ENCODE data around the gene THAP7.
A peak's percentile ranks its signal among the peaks of the same experiment; 100 is the strongest.

The THAP7 gene

DNA sequence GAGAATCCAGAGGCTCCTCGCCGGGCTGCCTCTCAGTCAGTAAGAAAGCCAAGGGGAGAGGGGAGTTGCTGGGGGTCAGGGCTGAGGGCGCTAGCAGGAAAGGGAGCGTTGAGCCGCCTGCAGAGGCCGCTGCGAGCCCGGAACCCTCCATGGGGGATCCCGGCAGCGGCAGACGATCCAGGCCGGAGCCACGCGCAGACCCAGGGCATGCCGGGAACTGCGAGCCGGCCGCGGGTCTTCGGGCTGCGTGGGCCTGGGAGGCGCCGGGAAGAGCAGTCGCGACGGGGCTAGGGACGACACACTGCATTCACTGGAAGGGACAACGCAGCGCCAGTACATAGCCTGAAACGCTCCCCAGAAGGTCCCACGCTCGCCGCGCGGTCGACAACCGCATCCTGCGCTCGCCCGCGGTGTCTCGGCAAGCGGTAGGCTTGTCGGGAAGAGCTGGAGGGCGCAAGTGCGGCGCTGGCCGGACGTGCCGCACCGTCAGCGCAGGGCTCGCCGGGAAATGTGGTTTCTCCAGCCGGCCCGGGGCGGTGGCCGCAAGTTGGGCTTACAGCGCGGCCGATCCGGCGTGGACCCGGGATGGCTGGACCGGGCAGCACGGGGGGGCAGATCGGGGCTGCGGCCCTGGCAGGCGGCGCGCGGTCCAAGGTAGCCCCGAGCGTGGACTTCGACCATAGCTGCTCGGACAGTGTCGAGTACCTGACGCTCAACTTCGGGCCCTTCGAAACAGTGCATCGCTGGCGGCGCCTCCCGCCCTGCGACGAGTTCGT is 19.9 kb downstream of the THAP7 start, which contains the start of gene LZTR1:
Gene LZTR1, plus strand, starts transcription at position 511 of the 776 bp plus-strand sequence. Its CDS starts 75 bp downstream, at position 586.
- TF ChIP-seq SIN3A (IDR thresholded peaks at IDR 0.05; ENCODE audit: borderline replicate concordance, insufficient read depth, low read length) (no peak), FOXP2 (optimal IDR thresholded peaks at IDR 0.05; ENCODE audit: borderline replicate concordance, extremely low read depth, extremely low read length, insufficient read depth) (no peak), POLR2AphosphoS5 (IDR thresholded peaks at IDR 0.05; ENCODE audit: low read depth, low read length) (peak; percentile 98), TAF1 (IDR thresholded peaks at IDR 0.05; ENCODE audit: borderline replicate concordance, insufficient read depth, low read length) (peak; percentile 70; the same call in 1 of the 2 replicates)
- TF ChIP-seq, protein P1, sequence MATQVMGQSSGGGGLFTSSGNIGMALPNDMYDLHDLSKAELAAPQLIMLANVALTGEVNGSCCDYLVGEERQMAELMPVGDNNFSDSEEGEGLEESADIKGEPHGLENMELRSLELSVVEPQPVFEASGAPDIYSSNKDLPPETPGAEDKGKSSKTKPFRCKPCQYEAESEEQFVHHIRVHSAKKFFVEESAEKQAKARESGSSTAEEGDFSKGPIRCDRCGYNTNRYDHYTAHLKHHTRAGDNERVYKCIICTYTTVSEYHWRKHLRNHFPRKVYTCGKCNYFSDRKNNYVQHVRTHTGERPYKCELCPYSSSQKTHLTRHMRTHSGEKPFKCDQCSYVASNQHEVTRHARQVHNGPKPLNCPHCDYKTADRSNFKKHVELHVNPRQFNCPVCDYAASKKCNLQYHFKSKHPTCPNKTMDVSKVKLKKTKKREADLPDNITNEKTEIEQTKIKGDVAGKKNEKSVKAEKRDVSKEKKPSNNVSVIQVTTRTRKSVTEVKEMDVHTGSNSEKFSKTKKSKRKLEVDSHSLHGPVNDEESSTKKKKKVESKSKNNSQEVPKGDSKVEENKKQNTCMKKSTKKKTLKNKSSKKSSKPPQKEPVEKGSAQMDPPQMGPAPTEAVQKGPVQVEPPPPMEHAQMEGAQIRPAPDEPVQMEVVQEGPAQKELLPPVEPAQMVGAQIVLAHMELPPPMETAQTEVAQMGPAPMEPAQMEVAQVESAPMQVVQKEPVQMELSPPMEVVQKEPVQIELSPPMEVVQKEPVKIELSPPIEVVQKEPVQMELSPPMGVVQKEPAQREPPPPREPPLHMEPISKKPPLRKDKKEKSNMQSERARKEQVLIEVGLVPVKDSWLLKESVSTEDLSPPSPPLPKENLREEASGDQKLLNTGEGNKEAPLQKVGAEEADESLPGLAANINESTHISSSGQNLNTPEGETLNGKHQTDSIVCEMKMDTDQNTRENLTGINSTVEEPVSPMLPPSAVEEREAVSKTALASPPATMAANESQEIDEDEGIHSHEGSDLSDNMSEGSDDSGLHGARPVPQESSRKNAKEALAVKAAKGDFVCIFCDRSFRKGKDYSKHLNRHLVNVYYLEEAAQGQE (IDR thresholded peaks at IDR 0.05; ENCODE audit: insufficient read depth in 1 of 2, low read depth in 2 of 2, low read length in 2 of 2), result no peak

DNA sequence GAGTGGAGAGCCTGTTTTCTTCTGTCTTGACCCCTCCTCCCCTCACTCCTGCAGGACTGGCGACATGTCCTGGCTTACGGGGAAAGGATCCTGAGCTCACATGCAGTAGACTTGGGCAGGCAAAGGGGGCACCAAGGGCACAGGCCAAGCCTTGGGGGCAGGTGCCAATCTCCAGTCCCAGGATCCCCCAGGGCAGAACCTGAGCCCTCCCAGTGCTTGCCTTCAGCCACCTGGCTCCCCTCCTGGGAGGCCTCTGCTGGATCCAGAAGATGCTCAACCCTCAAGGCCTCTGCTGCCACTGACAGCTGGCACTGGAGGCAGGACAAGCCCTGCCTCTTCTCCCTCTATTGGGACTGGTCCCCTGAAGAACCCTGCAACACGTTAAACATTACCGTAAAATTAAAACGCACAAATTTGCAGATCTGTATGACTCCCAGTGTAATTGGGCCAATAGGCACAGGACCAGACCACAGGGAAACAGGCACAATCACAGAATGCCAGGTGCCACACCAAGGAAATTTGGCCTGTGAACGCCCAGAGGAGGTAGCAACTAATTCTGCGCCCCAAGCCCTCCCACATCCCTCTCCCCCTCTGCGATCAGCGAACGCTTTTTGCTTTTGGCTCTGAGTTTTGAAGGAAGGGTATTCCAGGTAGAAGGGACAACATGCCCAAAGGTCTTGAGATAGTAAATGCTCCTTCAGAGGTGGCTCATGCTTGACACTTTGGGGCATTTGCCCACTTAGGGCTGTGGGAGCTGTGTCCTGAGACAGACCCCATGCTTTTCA is 20.8 kb downstream of the THAP7 start:
- TF ChIP-seq POLR2AphosphoS5 (IDR thresholded peaks at IDR 0.05; ENCODE audit: low read depth, low read length) (no peak), TAF1 (IDR thresholded peaks at IDR 0.05; ENCODE audit: borderline replicate concordance, insufficient read depth, low read length) (no peak), SIN3A (IDR thresholded peaks at IDR 0.05; ENCODE audit: borderline replicate concordance, insufficient read depth, low read length) (no peak), FOXP2 (optimal IDR thresholded peaks at IDR 0.05; ENCODE audit: borderline replicate concordance, extremely low read depth, extremely low read length, insufficient read depth) (no peak)
- TF ChIP-seq, protein P1 (IDR thresholded peaks at IDR 0.05; ENCODE audit: insufficient read depth in 1 of 2, low read depth in 2 of 2, low read length in 2 of 2), result no peak

DNA sequence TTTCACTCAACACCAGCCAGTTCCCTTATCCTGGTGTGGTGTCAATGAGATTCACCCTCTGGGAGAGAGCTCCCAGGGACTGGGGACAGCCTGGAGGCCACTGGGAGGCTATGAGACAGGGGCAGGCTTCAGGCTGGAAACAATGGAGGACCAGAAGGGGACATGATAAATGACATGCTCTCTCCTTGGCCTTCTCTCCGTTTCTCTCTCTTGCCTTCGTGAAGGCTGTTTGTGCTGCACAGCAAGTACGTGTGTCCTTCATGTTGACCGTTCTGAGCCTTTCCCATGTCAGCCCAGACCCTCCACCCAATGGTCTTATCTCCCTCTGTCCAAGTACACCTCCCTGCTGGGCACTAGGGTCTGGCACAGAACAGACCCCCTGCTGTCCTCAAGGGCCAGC is 21.4 kb downstream of the THAP7 start:
- no peak for TF ChIP-seq SIN3A (IDR thresholded peaks at IDR 0.05; ENCODE audit: borderline replicate concordance, insufficient read depth, low read length)
- no peak for TF ChIP-seq TAF1 (IDR thresholded peaks at IDR 0.05; ENCODE audit: borderline replicate concordance, insufficient read depth, low read length)
- TF ChIP-seq POLR2AphosphoS5 (IDR thresholded peaks at IDR 0.05; ENCODE audit: low read depth, low read length), result no peak
- no peak for TF ChIP-seq FOXP2 (optimal IDR thresholded peaks at IDR 0.05; ENCODE audit: borderline replicate concordance, extremely low read depth, extremely low read length, insufficient read depth)
- TF ChIP-seq, protein P1 (IDR thresholded peaks at IDR 0.05; ENCODE audit: insufficient read depth in 1 of 2, low read depth in 2 of 2, low read length in 2 of 2), result no peak

GRCh38 chr22:20979940-20980453 is 21.9 kb downstream of the THAP7 start:
- TF ChIP-seq POLR2AphosphoS5 (IDR thresholded peaks at IDR 0.05; ENCODE audit: low read depth, low read length), result no peak
- TF ChIP-seq FOXP2 (optimal IDR thresholded peaks at IDR 0.05; ENCODE audit: borderline replicate concordance, extremely low read depth, extremely low read length, insufficient read depth), result no peak
- TF ChIP-seq SIN3A (IDR thresholded peaks at IDR 0.05; ENCODE audit: borderline replicate concordance, insufficient read depth, low read length), result no peak
- no peak for TF ChIP-seq TAF1 (IDR thresholded peaks at IDR 0.05; ENCODE audit: borderline replicate concordance, insufficient read depth, low read length)
- TF ChIP-seq, protein P1 (IDR thresholded peaks at IDR 0.05; ENCODE audit: insufficient read depth in 1 of 2, low read depth in 2 of 2, low read length in 2 of 2), result no peak

Measured in PFSK-1 (cell line).